AML-193 (cell line): ENCODE measurements around the gene HCFC2.
A peak's percentile ranks its signal among the peaks of the same experiment; 100 is the strongest.
"Not testable (repeated sequence)": the region's sequence is repeated elsewhere in the genome, so short reads cannot be mapped to it uniquely, and the experiment has no call there.

Experiments used
- DNase-seq, 2 experiments: peaks; one replicate each; lab custom pipeline; 2025; lab: John Stamatoyannopoulos, UW

HCFC2 gene

GRCh38 chr12:104057771-104058197, 6.5 kb upstream of the HCFC2 start:
- DNase-seq: peak; percentile 26 to 38

DNA sequence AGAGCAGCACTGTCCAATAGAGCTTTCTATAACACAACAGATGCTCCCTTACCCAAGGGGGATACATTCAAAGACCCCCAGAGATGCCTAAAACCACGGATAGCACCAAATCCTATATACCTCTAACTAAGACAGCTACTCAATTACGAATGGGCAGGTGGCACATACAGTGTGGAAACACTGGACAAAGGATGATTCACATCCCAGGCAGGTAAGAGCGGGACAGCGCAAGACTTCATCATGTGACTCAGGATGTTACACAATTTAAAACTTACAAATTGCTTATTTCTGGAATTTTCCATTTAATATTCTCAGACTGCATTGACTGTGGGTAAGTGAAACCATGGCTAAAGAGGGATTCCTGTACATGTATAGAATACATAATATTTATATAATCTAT, 5.5 kb upstream of the HCFC2 start:
- DNase-seq: no peak

GRCh38 chr12:104059963-104060362, 4.4 kb upstream of the HCFC2 start:
- DNase-seq: peak; percentile 38 to 50

GRCh38 chr12:104060791-104061190, 3.5 kb upstream of the HCFC2 start:
- DNase-seq: no peak

DNA sequence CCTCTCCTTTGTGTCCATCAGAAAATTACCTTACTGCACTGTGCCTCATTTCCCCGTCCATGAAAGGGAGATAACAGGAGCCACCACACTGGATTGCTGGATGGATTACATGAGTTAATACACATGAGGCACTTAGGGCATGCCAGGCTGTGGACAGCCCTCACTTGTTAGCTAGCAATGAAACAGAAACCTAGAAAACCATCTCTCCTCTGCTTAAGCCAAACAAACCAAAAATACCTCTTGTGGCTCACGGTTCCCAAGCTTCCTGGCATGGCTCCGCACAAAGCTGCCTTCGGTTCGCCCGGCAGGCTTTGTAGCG, 660 bp upstream of the HCFC2 start:
- no peak for DNase-seq

DNA sequence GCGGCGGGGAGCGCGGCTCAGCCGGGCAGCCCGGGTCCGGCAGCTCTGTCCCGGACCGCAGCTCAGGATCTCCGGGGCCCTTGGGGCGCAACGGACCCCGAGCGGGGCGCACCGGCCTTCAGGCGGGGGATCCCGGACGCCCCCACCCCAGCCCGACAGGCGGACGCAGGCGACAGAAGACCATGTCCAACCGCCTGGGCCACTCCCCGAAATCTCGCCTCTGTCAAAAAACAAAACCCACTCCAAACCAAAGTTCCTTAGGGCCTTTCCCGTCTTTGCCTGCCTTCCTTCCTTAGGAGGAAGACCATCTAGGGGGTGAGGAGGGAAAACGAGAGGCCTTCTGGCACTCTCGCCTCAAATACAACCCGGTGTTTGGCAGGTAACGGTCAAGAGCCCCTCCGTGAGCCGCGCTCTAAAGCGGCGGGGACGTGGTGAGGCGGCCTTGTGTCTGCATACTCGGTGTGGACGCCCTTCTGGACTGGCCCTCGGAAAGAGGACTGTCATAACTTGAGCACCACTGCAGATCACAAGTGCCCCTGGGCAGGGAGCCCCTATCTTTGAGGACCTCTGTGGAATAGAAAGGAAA, 604 bp downstream of the HCFC2 start:
- DNase-seq: no peak

GRCh38 chr12:104072099-104072498, 7.8 kb downstream of the HCFC2 start:
- DNase-seq: no peak

DNA sequence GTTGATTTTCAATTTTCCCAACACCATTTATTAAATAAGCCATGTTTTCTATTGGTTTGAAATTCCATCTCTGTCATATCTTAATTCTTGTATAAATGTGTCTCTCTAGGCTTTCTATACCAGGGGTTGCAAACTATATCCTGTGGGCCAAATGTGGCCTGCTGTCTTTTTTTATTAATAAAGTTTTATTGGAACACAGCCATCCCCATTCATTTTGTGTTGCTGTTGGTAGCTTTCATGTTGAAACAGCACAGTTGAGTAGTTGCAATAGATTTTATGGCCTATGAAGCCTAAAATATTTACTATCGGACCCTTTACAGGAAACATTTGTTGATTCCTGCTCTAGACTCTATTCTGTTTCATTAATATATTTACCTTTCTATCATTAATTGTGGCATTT, 9.4 kb downstream of the HCFC2 start:
- no peak for DNase-seq

GRCh38 chr12:104079024-104079423, 14.7 kb downstream of the HCFC2 start:
- no peak for DNase-seq

DNA sequence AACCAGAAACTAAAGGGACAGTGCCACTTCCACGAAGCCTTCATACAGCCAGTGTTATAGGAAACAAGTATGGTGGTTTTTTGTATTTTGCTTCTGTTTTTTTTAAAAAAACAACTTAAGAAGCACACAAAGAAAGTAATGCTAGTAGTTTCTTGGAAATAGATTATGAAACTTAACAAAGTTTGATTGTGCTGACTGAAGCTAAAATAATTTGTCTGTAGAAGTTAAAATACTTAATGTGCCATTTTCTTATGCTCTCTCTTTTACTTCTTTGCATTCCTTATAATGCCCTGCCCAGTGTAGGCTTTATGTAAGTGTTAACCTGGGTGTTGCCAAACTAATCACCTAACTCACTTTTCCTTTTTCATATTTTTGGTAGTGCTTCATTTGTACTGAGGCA, 16.4 kb downstream of the HCFC2 start:
- no peak for DNase-seq

DNA sequence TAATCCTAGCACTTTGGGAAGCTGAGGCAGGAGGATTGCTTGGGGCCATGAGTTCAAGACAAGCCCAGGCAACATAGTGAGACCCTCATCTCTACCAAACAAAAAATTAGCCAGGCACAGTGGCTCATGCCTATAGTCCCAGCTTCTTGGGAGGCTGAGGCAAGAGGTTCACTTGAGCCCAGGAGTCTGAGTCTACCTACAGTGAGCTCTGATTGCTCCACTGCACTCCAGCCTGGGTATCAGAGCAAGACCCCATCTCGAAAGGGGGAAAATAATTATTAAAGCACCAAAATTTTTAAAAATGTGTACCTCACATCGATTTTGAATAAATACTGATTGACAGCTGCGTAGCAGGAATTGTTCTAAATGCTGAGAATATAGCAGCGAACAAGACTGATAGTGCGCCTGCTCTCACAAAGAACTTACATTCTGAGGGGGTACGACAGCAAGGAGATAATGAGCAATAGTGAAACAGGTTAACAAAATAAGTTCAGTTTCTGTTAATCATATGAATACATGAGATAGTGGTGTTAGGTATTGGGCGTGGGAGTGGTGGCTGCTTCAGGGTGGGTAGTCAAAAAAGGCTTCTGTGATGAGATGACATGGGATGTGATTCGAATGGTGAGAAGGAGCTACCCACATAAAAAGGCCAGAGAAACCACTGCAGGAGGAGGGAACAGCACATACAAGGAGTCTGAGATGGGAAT, 19.6 kb downstream of the HCFC2 start:
- no peak for DNase-seq

DNA sequence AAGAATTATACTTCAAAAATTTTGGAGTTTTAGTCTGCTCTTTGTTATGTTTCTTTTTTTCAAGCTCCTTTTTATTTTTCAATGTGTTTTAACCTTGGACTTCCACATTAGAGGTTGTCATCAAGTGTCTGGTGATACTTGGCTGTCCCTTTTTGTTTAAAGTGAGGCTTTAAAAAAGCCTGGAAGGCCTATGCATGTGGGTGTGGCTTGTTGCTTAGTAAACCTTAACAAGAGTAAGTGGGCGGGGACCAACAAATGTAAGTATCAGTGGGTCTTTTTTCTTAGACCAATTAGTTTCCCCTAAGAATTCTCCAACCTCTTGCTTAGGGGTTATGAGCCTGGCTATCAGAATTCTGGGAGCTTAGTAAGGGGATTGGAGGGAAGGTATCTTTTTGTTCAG, 26.4 kb downstream of the HCFC2 start:
- no peak for DNase-seq

DNA sequence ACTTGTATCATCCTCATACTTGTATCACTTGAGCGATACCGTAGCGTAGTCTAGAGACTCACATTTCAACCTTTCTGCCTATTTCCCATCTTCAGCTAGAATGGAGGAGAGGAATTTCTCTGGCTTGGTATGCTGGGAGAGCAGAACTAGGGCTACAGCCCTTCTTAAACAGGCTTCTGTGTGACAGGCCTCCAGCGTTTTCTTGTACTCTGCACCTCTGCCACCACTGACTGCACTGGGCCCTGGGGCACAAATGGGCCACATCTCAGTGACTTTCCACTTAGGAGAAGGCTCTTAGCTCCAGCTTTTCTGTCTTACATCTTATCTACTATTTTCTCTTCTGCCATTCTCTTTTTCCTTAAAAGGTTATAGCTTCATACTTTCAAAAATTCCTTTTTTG, 26.8 kb downstream of the HCFC2 start:
- no peak for DNase-seq

DNA sequence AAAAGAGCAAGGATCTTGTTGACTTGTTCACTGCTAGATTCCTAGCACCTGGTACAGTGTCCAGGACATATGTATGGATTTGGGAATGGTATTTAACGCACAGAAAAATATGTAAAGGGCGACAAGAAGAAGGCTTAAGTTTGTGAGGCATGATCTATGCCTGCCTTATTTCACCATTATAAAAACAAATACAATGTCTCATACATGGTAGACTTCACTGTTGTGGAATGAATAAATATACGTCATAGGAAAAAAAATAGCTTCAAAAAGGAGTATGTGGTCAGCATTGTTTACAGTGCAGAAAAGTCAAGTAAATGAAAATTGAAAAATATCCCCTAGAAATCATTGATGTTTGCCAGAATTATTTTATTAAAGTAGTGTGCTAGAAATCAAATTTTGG, 30.0 kb downstream of the HCFC2 start:
- no peak for DNase-seq

DNA sequence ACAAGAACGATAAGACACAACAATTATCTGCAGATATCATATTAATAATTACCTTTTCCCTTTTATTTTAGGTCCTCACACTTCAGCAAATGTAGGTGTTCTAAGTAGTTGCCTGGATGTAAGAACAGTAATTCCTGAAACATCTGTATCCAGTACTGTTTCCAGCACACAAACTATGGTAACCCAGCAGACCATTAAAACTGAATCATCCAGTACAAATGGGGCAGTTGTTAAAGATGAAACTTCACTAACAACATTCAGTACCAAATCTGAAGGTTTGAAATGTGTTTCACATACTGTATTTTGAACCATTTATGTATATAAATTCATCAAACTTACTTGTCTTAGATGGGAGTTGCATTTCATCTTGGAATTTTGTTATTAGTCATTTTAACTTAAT, 31.0 kb downstream of the HCFC2 start:
- no peak for DNase-seq

GRCh38 chr12:104097954-104098353, 33.6 kb downstream of the HCFC2 start:
- DNase-seq: no peak

DNA sequence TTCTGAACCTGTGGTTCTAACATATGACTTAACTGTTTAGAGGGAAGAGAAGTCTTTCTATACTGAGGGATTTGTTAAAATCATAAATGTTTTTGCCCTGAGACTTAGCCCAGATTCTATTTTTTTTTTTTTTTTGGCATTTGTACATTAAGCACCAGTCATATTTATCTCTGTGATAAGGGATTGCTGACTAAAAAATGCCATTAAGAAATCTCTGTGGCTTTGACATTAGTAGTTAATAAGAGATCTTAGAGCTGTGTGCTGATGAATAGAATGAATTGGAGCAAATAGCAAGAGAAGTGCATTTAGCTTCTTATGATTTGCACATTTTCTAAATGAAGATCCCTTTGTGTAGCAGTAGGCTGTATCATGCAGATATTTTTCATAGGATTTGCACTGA, 41.1 kb downstream of the HCFC2 start:
- no peak for DNase-seq

DNA sequence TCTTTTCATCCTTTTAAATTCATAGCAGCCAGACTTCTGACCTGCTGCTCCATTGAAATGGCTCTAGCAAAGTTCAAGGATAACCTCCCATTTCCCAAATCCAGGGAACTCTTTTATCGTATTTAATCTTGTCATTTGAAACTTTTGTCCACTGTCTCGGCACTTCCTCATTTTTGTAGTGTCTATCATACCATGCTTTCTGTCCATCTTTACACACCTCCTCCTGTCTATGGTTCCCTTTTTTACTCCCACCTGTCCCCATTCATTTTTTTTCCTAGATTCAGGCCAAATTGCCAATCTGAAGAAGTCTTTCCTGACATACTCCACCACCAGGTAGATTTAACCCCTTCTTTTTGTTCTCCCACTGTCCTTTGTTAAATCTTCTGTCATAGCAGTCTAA, 42.6 kb downstream of the HCFC2 start:
- peak in 1 of 2 experiments; percentile 9 for DNase-seq

GRCh38 chr12:104108755-104109445, 44.6 kb downstream of the HCFC2 start:
- peak; percentile 59 to 73 for DNase-seq

DNA sequence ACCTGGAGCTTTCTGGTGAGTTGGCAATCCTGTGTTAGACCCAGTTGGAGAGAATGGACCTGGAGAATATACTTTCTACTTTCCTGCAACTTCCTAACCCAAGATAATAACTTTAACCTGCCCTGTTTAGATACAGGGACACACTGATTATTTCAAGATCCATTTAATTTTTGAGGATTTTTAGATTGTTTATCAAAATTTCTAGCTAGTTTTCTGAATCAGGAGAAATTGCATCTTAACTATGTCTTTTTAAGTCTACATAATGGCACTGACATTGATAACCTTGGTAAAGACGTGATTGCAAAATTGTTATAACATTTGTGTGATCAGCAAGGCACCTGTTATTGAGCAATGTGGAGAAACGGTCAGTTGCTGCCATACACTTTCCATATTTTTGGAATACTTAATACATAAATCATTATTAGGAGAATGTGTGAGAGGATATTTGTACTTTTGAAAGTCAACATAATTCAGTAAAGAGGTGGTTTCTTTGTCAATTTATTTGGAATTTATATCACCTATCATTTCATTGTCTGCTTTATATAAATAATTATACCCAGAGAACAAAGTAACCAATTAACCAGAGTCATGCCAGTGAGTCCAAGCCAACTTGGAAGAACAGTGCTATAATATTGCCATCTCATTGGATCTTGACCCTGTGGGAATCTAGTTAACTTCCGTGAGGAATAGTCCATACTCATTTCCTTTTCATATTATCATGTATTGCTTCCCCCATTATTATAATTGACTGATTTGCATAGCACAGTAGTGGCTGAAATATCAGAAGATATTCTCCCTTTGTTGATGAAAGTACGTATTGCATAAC, 45.3 kb downstream of the HCFC2 start:
- DNase-seq: no peak

DNA sequence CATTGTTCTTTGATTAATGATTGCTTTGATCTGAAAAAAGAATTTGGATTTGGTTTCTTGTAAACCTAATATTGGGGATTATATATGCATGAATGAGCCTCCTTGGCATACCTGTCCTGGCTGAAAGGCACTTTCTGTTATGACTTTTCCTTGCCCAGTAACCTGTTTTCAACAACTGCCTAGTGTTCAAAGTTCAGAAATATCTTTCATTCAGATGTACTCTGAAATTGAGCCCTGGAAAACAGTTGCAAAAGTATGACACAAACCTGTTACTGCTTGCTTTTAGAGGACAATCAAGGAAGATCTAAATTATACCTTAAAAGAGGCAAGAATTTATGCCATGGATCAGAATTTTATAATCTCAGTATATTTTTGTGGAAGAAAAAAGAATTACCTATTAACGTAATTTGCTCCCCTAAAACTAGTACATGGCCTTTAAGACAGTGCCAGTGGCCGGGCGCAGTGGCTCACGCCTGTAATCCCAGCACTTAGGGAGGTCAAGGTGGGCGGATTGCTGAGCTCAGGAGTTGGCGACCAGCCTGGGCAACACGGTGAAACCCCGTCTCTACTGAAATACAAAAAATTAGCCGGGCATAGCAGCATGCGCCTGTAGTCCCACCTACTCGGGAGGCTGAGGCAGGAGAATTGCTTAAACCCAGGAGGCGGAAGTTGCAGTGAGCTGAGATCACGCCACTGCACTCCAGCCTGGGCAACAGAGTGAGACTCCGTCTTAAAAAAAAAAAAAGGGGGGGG, 50.7 kb downstream of the HCFC2 start:
- not testable (repeated sequence) for DNase-seq

DNA sequence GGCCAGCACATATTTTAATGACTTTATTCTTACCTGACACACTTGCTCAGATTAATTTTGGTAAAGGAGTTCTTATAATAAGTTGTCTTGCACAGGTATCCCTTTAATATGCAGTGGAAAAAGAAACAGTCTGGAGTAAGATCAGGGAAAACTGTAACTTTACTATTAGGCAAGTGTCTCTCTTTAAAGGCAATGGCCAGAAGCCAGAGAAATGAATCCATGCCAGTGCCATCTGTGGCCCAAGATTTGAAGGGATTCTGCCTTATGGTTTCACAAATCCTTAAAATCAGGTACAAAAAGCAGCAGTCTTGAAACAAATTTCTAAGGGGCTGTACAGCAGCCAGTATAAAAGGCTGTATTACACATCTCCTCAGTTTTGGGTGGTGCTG, 51.2 kb downstream of the HCFC2 start:
- no peak for DNase-seq
